Stimulated activated effector memory CD8-positive, alpha-beta T cell treated with anti-CD3 and anti-CD28 coated beads, Interleukin-12 subunit alpha, Interleukin-12 subunit beta, amount 100 ng/mL, for 72 hours (primary cell): ENCODE data around the gene RAB1A.
"Not testable (repeated sequence)": the region's sequence is repeated elsewhere in the genome, so short reads cannot be mapped to it uniquely, and the experiment has no call there.

ENCODE experiments used
- ATAC-seq: fragments of 150-1000 bp; cut with Tn5 transposase; 2 replicates; pipeline ENCODE4 v1.10.0; 2021
- DNase-seq, 2 donors: peaks; one replicate each; pipeline ENCODE4 v3.0.0; 2021 to 2022; ENCODE audit warnings: low spot score in 2 of 2
- H3K27ac Mint-ChIP-seq: one replicate; pipeline ENCODE4 v1.8.0; 2022; ENCODE audit warnings: mild to moderate bottlenecking, mixed read lengths
- H3K36me3 Mint-ChIP-seq: one replicate; pipeline ENCODE4 v1.8.0; 2022; ENCODE audit warnings: mild to moderate bottlenecking, mixed read lengths
- H3K4me1 Mint-ChIP-seq: one replicate; pipeline ENCODE4 v1.8.0; 2022; ENCODE audit warnings: mixed read lengths
- H3K4me3 Mint-ChIP-seq: one replicate; pipeline ENCODE4 v1.8.0; 2022; ENCODE audit warnings: mild to moderate bottlenecking, mixed read lengths
- H3K9me3 Mint-ChIP-seq: one replicate; pipeline ENCODE4 v1.8.0; 2022; ENCODE audit warnings: mixed read lengths

The RAB1A gene

DNA sequence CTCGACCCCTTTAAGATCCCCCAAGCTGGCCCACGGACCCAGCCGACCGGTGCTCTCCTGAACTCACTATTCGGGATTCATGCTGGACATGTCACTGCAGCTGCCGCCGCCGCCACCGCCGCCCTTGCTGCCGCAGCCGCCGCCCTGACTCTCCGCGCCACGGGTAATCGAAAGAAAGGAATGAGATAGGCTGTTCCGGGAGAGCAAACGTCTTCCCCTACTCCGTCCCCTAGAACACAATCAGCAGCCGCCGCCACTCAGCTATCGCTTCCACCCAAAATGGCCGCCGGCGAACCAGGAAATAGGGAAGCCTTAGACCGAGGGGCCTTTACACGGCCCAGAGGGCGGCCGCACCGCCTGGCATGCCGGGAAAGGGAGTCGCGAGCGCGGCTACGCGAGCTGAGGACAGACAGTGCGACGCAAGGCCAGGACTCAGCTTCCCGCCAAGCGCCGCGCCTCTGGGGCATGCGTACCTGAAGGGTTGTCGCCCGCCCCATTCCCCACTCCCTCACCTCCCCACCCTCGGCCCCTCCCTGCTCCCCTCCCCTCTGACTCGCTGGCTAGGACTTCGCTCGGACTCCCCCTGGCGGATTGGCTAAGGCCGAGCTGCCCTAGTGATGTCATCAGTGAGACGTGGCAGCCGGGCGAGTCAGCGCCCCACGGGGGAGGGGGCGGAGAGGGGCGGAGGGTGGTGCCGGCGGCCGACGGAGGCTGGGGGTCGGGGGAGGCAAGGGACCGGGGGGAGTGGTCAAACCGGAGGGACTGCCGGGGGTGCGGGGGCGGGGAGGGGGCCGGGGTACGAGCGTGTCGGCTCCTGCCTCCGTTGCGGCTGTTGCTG is at the start of gene RAB1A:
RAB1A (minus strand) TSS at position 281 of the 838 bp plus-strand sequence; CDS start at position 90, 191 bp downstream.
- Mint-ChIP-seq H3K9me3 (no peaks in the 10 kb centered on the region), H3K4me3 (peak within 1 kb of the TSS; percentile 93), H3K27ac (peak within 1 kb of the TSS; percentile 99), H3K36me3 (peaks cover 24% of the 10 kb centered on the region), H3K4me1 (peaks cover 34% of the 10 kb centered on the region)
- peak; percentile 91 to 98 for DNase-seq
- ATAC-seq, result peak; percentile 98

DNA sequence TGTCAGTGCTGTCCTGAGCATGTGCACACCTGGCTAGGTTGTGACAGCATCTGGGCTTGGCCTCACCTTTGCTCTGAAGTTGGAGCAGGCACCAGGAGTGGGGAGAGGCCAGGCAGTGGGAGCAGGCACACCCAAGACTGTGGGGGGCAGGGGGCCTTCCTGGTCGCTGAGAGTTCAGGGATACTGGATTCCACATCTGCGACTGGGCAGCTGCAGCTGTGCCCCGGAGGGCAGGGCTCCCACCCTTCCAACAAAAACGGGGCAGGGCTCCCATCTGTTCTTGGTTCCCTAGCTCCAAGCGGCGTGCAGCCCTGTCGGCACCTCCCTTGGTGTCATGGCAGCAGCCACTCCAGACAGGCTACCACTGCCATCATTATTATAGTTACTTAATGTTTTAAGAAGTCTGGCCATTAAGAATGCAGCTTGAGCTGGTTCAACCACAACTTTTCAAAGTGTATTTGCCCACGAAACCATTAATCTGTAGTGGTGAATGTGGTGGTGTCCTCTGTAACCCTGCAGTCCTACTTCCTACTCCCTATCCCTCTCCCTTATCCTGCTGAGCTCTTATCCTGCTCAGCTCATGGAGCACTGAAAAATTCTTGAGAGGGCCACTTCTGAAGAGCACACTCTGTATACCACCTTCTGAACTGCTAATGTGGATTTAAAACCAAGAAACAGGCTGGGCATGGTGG is 48.0 kb upstream of the RAB1A start:
- ATAC-seq, result no peak
- no peak for DNase-seq
- Mint-ChIP-seq H3K27ac (no peak overlapping the region), H3K36me3 (no peaks in the 10 kb centered on the region), H3K4me1 (no peaks in the 10 kb centered on the region), H3K4me3 (no peak overlapping the region), H3K9me3 (no peaks in the 10 kb centered on the region)

DNA sequence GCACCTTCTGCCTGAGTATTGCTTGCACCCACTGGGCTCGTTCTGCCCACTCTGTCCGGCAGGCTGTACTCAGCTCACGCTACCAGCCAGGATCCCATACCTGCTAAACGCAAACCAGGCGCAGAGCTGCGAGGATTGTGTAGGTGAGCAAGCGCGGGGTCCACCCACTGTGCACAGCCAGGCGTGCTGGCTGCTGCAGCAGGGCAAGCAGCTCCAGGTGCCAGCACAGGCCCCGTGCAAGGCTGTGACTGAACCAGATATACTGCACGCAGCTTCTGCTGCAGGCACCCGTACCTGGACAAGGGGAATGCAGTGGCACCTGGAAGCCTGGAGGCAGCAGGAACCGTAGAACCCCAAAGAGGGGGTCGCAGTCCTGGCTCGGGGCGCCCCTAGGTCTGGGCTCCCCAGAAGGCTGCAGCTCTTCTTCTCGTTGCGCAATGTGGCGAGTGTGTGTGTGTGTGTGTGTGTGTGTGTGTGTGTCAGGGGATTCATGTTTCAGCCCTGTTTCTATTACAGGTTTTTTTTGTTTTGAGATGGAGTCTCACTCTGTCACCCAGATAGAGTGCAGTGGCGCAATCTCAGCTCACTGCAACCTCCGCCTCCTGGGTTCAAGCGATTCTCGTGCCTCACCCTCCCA is 46.1 kb upstream of the RAB1A start:
- H3K36me3 Mint-ChIP-seq, result no peaks in the 10 kb centered on the region
- no peak overlapping the region for H3K27ac Mint-ChIP-seq
- no peaks in the 10 kb centered on the region for H3K4me1 Mint-ChIP-seq
- no peaks in the 10 kb centered on the region for H3K9me3 Mint-ChIP-seq
- ATAC-seq (no peak), DNase-seq (no peak)
- H3K4me3 Mint-ChIP-seq, result no peak overlapping the region

DNA sequence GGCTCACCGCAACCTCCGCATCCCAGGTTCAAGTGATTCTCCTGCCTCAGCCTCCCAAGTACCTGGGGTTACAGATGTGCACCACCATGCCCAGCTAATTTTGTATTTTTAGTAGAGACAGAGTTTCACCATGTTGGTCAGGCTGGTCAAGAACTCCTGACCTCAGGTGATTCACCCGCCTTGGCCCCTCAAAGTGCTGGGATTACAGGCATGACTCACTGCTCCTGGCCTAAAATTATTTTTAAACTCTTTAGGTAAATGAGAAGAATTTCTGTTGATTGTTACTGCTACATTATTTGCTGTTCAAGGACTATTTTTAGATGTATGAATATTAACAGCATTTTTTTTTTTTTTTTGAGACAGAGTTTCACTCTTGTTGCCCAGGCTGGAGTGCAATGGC is 44.1 kb upstream of the RAB1A start:
- H3K36me3 Mint-ChIP-seq, DNase-seq, H3K4me1 Mint-ChIP-seq: not testable (repeated sequence)

DNA sequence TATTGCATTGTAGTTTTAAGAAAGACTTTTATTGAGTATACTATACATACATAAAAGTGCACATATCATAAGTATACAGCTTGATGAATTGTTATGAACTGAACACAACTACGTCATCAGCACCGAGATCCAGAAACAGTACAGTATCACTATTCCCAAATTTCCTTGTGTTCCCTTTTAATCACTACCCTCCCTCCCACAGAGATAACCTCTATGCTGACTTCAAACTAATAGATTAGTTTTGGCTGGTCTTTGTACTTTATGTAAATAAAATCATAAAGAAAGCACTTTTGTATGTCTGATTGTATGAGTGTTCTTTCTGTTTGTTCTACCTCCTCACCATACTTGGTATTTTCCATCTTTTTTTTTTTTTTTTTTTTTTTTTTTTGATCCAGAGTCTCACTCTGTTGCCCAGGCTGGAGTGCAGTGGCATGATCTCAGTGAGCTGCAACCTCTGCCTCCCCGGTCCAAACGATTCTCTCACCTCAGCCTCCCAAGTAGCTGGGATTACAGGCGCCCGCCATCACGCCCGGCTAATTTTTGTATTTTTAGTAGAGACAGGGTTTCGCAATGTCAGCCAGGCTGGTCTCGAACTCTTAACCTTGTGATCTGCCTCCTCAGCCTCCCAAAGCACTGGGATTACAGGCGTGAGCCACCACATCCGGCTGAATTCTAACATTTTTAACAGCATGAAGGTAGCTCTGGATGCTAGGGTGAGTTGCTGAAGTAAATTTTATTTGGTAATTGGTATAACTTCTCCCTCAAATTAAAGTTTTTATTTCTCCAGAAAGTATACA is 43.3 kb upstream of the RAB1A start:
- Mint-ChIP-seq H3K4me1 (no peaks in the 10 kb centered on the region), H3K27ac (no peak overlapping the region), H3K36me3 (no peaks in the 10 kb centered on the region), H3K4me3 (no peak overlapping the region), H3K9me3 (no peaks in the 10 kb centered on the region)
- ATAC-seq (no peak), DNase-seq (no peak)

More for the DNA sequence above, 44.1 kb upstream of the RAB1A start:
- H3K9me3 Mint-ChIP-seq, H3K27ac Mint-ChIP-seq, H3K4me3 Mint-ChIP-seq, ATAC-seq: not testable (repeated sequence)

DNA sequence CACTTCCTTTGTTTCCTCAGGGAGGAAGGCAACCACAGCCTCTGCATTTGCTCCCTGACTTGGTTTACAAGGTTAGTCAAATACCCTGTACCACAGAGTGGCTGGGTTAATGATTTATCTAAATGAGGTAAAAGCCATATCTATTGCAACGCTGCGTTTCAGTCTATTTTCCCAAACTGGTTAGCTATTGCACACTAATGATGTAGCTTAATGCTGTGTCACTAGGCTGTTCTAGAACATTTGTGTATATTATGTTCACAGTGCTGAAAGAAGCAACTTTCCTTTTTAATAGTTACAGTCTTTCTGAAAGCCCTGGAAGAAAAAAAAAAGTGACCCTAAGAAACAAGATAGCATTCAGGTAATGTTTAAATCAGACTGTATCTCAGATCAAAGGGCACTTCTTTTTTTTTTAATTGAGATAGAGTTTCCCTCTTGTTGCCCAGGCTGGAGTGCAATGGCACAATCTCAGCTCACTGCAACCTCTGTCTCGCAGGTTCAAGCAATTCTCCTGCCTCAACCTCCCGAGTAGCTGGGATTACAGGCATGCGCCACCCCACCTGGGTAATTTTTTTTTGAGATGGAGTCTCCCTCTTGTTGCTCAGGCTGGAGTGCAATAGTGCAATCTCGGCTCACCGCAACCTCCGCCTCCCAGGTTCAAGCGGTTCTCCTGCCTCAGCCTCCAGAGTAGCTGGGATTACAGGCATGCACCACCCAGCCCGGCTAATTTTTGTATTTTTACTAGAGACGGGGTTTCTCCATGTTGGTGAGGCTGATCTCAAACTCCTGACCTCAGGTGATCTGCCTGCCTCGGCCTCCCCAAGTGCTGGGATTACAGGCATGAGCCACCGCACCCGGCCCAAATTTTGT is 40.9 kb upstream of the RAB1A start:
- ATAC-seq, H3K4me3 Mint-ChIP-seq, H3K36me3 Mint-ChIP-seq, DNase-seq, H3K4me1 Mint-ChIP-seq, H3K27ac Mint-ChIP-seq, H3K9me3 Mint-ChIP-seq: not testable (repeated sequence)

DNA sequence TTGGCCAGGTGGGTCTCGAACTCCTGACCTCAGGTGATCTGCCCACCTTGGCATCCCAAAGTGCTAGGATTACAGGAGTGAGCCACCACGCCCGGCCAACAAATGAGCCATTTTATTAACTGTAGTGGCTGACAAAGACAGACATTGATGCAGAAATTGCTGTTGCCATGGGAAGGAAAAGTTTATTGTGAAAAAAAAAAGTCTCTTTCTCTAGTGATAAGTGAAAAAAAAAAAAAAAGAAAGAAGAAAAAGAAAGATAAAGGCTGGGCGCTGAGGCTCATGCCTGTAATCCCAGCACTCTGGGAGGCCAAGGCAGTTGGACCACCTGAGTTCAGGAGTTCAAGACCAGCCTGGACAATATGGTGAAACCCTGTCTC is 39.8 kb upstream of the RAB1A start:
- Mint-ChIP-seq H3K27ac (no peak overlapping the region), H3K4me3 (no peak overlapping the region), H3K9me3 (no peaks in the 10 kb centered on the region), H3K36me3 (no peaks in the 10 kb centered on the region), H3K4me1 (no peaks in the 10 kb centered on the region)
- no peak for ATAC-seq
- DNase-seq, result no peak

DNA sequence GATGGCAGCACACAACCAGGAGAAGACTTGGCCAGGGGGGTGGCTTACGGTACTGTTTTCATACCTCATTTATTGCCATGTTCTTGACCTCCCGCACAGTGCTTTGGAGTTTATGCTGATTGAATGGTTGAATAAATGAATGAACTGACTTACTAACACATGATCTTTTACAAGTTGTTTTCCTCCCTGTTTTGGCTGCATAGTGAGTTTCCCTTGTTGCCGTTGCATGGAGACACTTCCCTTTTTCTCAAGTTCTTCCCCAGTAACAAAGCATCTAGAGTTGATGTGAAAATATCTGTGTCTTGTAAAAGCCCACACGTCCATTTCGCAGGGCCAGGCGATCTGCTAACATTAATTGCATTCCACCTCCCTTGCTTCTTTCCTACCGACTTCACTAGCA is 35.7 kb upstream of the RAB1A start:
- no peak for ATAC-seq

DNA sequence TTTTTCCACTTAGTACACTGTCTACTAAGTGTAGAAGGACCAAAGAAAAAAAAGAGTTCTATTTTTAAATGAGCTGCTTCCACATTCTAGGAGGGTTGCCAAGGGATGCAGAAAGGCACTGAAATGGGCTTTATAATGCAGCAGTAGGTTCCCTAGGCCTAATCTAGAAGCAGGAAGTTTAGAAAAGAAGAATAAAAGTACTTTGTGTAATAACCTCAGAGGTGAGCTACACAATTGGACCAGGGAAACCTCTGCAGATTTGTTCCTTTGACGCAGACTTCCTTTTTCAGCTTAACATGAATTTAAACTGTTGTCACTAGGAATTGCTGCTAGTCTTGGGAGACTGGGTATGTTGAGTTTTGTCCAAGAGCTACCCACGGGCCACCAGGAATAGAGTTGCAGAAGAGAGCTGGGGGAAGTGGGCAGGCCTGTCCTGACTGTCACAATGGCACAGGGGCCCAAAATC is 34.6 kb upstream of the RAB1A start:
- peaks cover 6% of the 10 kb centered on the region for H3K4me1 Mint-ChIP-seq
- DNase-seq, result no peak
- H3K4me3 Mint-ChIP-seq, result no peak overlapping the region
- no peak overlapping the region for H3K27ac Mint-ChIP-seq
- no peaks in the 10 kb centered on the region for H3K9me3 Mint-ChIP-seq
- ATAC-seq, result no peak
- H3K36me3 Mint-ChIP-seq, result no peaks in the 10 kb centered on the region

More for the DNA sequence above, 35.7 kb upstream of the RAB1A start:
- H3K27ac Mint-ChIP-seq, result no peak overlapping the region
- no peaks in the 10 kb centered on the region for H3K4me1 Mint-ChIP-seq
- no peaks in the 10 kb centered on the region for H3K36me3 Mint-ChIP-seq
- no peak overlapping the region for H3K4me3 Mint-ChIP-seq
- no peaks in the 10 kb centered on the region for H3K9me3 Mint-ChIP-seq
- DNase-seq, result no peak

DNA sequence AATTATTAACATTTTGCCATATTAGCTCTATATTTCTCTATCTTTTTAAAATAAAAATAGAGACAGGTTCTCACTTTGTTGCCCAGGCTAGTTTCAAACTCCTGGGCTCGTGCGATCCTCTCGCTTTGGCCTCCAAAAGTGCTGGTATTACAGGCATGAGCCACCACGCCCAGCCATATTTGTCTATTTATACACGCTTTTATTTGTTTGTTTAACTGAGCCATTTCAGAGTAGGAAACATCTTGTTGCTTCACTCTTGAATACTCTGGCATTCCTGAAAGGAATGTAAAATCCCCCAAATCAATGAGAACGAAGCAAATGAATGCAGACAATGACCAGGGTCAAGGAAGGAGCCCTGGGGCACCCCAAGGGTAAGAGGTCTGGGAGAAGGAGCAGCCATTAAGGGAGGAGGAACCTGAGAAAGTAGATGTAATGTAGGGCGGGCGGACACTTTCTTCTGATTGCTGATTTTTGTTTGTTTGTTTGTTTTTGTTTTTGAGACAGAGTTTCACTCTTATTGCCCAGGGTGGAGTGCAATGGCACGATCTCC is 31.7 kb upstream of the RAB1A start:
- Mint-ChIP-seq H3K27ac (no peak overlapping the region), H3K4me1 (peaks cover 7% of the 10 kb centered on the region), H3K9me3 (no peaks in the 10 kb centered on the region), H3K36me3 (no peaks in the 10 kb centered on the region), H3K4me3 (no peak overlapping the region)
- DNase-seq, result no peak
- ATAC-seq, result no peak

DNA sequence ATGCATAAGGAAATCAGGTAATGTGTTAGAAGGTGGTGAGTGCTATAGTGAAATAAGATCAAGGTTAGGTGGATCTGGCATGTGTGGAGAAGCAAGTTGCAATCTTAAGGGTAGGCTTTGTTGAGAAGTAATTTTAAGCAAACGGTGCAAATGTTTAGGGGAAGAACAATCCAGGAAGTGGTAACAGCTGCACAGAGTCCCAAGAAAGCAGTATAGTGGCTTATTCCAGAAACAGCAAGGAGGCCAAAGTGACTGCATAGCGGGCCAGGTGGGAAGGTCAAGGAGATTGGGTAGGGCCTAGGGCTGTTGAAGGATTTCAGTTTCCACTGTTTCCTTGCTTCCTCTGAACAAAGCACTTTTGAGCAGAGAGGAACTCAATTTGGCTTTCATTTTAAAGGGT is 30.0 kb upstream of the RAB1A start:
- ATAC-seq (no peak), DNase-seq (no peak)
- no peaks in the 10 kb centered on the region for H3K36me3 Mint-ChIP-seq
- H3K4me3 Mint-ChIP-seq, result no peak overlapping the region
- peaks cover 7% of the 10 kb centered on the region for H3K4me1 Mint-ChIP-seq
- H3K9me3 Mint-ChIP-seq, result no peaks in the 10 kb centered on the region
- H3K27ac Mint-ChIP-seq, result no peak overlapping the region

DNA sequence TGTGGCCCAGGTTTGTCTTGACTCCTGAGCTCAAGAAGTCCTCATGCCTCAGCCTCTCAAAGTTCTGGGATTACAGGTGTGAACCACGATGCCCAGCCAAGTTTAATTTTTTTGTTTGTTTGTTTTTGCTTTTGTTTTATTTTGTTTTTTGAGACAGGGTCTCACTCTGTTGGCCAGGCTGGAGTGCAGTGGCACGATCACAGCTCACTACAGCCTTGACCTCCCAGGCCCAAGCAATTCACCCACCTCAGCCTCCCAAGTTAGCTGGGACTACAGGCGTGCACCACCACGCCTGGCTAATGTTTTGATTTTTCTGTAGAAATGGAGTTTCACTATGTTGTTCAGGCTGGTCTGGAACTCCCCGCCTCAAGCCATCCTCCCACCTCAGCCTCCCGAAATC is 29.4 kb upstream of the RAB1A start:
- Mint-ChIP-seq H3K9me3 (no peaks in the 10 kb centered on the region), H3K27ac (no peak overlapping the region), H3K4me1 (peaks cover 7% of the 10 kb centered on the region)

DNA sequence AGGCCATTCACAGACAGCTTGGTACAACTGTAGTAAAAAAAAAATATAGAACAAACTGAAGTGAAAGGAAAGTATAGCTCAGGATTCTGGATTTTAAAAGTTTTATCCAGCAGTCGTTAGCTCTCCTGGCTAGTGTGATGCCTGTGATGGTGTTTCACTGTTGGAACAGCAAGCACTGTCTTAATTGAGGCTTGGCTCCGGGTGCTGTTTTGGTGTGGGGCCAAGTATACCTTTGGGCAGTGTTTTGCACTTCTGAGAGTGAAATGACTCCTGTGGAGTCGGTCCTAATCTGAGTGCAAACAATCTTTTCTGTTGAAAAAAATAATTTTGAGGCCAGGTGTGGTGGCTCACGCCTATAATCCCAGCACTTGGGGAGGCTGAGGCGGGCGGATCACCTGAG is 28.7 kb upstream of the RAB1A start:
- Mint-ChIP-seq H3K9me3 (no peaks in the 10 kb centered on the region), H3K4me3 (no peak overlapping the region), H3K4me1 (peaks cover 7% of the 10 kb centered on the region), H3K36me3 (no peaks in the 10 kb centered on the region), H3K27ac (no peak overlapping the region)
- ATAC-seq (no peak), DNase-seq (no peak)

More for the DNA sequence above, 29.4 kb upstream of the RAB1A start:
- no peaks in the 10 kb centered on the region for H3K36me3 Mint-ChIP-seq
- ATAC-seq (no peak), DNase-seq (no peak)
- no peak overlapping the region for H3K4me3 Mint-ChIP-seq

DNA sequence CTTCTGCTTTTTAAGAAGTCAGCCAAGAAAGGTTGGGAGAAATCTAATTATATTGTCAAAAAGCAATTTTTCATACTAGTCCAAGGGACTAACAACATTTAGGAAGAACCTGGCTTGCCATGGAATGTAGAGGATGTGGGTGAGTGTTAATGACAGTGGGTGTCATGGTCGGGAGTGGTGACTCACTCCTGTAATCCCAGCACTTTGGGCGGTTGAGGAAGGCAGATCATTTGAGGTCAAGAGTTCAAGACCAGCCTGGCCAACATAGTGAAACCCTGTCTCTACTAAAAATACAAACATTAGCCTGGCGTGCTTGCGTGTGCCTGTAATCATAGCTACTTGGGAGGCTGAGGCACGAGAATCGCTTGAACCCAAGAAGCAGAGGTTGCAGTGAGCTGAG is 27.9 kb upstream of the RAB1A start:
- not testable (repeated sequence) for ATAC-seq, H3K27ac Mint-ChIP-seq, H3K36me3 Mint-ChIP-seq, H3K9me3 Mint-ChIP-seq, H3K4me3 Mint-ChIP-seq, H3K4me1 Mint-ChIP-seq, DNase-seq
